OCI-LY1 (cell line): ENCODE data around the gene DESI2.

ENCODE experiments used
- H2AFZ ChIP-seq: fragments of 200-600 bp; sonication (generic), shearing (Covaris generic); 2 replicates; pipeline ENCODE4 v1.6.0; 2014; ENCODE audit warnings: antibody characterized with exemption, mild to moderate bottlenecking, low read length
- H3F3A ChIP-seq: fragments of 200-600 bp; sonication (generic), shearing (Covaris generic); 2 replicates; pipeline ENCODE4 v1.6.0; 2014; ENCODE audit warnings: mild to moderate bottlenecking, antibody characterized with exemption, low read length, moderate library complexity; ENCODE audit not compliant: insufficient read depth
- H3K27ac ChIP-seq: fragments of 200-600 bp; sonication (generic); 2 replicates; pipeline ENCODE4 v1.5.1; 2014; ENCODE audit warnings: low read length, mixed run types, mild to moderate bottlenecking, low read depth; ENCODE audit not compliant: poor library complexity, severe bottlenecking
- H3K27me3 ChIP-seq: fragments of 200-600 bp; sonication (generic); 2 replicates; pipeline ENCODE4 v1.6.0; 2014; ENCODE audit warnings: antibody characterized with exemption, mild to moderate bottlenecking, low read length, moderate library complexity; ENCODE audit not compliant: insufficient read depth
- H3K36me3 ChIP-seq: fragments of 200-600 bp; sonication (generic); 2 replicates; pipeline ENCODE4 v1.6.1; 2014; ENCODE audit warnings: mild to moderate bottlenecking, antibody characterized with exemption, low read length, moderate library complexity, mixed read lengths; ENCODE audit not compliant: insufficient read depth
- H3K4me1 ChIP-seq: fragments of 200-600 bp; sonication (generic); 2 replicates; pipeline ENCODE4 v1.5.1; 2014; ENCODE audit warnings: mild to moderate bottlenecking, low read length, moderate library complexity; ENCODE audit not compliant: insufficient read depth, severe bottlenecking
- H3K4me2 ChIP-seq: fragments of 200-600 bp; sonication (generic), shearing (Covaris generic); 2 replicates; pipeline ENCODE4 v1.6.1; 2014; ENCODE audit warnings: low read length
- H3K4me3 ChIP-seq: fragments of 200-600 bp; sonication (generic); 2 replicates; pipeline ENCODE4 v1.5.1; 2014; ENCODE audit warnings: low read length, low read depth, mild to moderate bottlenecking, mixed read lengths; ENCODE audit not compliant: poor library complexity, severe bottlenecking
- H3K79me2 ChIP-seq: fragments of 200-600 bp; shearing (Covaris generic); 2 replicates; pipeline ENCODE4 v1.6.1; 2016; ENCODE audit warnings: mixed run types, low read length, mixed read lengths; ENCODE audit not compliant: insufficient read depth
- H3K9ac ChIP-seq: fragments of 200-600 bp; sonication (generic), shearing (Covaris generic); 2 replicates; pipeline ENCODE4 v1.6.1; 2014; ENCODE audit warnings: mild to moderate bottlenecking, low read length, mixed read lengths
- H3K9me2 ChIP-seq: fragments of 200-600 bp; sonication (generic), shearing (Covaris generic); 2 replicates; pipeline ENCODE4 v1.6.1; 2014; ENCODE audit warnings: low read depth, mild to moderate bottlenecking, low read length, mixed read lengths
- H3K9me3 ChIP-seq: fragments of 200-600 bp; shearing (Covaris generic); 2 replicates; pipeline ENCODE4 v1.6.1; 2014; ENCODE audit warnings: low read length, mixed read lengths
- H4K20me1 ChIP-seq: fragments of 200-600 bp; sonication (generic), shearing (Covaris generic); 2 replicates; pipeline ENCODE4 v1.6.0; 2016; ENCODE audit warnings: mild to moderate bottlenecking, low read length; ENCODE audit not compliant: insufficient read depth
- EZH2 ChIP-seq: fragments of 200-600 bp; sonication (generic), shearing (Covaris generic); IDR thresholded peaks from 2 replicates; pipeline ENCODE4 v1.8.0; 2017; ENCODE audit warnings: borderline replicate concordance, mixed run types, mild to moderate bottlenecking, antibody characterized with exemption, low read length, moderate library complexity, mixed read lengths
- TF ChIP-seq, protein P1 (sequence below): fragments of 200-600 bp; sonication (generic), shearing (Covaris generic); IDR thresholded peaks from 2 replicates; pipeline ENCODE4 v1.5.1; 2017; ENCODE audit warnings: mild to moderate bottlenecking, antibody characterized with exemption, low read length, moderate library complexity, mixed read lengths

DESI2 gene

DNA sequence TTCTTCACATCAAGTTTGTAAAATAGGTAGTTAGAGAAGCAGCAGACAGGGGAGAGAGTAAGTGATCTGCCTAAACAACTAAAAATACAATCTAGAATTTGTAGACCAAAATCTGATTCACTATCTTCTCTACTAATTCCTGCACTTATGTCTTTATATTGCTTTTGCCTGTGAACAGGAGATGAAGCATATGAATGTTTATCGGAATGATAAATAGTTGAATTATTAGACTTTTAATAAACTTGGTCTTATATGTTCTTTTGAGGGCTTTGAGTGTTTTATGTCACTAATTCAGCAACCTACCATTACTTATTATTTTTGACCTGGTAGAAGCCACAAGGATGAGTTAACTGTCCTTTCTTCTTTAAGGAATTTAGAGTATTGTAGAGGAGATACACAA, 2.3 kb downstream of the DESI2 start:
- Histone ChIP-seq H3K36me3 (peaks cover 53% of the 10 kb centered on the region), H3K27ac (peak overlapping the region; percentile 70), H3K9ac (peak overlapping the region; percentile 89), H4K20me1 (no peaks in the 10 kb centered on the region), H3K4me1 (peaks cover 60% of the 10 kb centered on the region), H3K27me3 (no peaks in the 10 kb centered on the region), H3K4me3 (peak overlapping the region; percentile 84), H2AFZ (no peak overlapping the region), H3K9me3 (0 out of 2 replicates have a peak, but pooled peaks cover under 1% of the 10 kb centered on the region), H3K9me2 (no peaks in the 10 kb centered on the region), H3K4me2 (peak overlapping the region; percentile 74), H3F3A (no peaks in the 10 kb centered on the region), H3K79me2 (peaks cover 69% of the 10 kb centered on the region)
- TF ChIP-seq, protein P1, sequence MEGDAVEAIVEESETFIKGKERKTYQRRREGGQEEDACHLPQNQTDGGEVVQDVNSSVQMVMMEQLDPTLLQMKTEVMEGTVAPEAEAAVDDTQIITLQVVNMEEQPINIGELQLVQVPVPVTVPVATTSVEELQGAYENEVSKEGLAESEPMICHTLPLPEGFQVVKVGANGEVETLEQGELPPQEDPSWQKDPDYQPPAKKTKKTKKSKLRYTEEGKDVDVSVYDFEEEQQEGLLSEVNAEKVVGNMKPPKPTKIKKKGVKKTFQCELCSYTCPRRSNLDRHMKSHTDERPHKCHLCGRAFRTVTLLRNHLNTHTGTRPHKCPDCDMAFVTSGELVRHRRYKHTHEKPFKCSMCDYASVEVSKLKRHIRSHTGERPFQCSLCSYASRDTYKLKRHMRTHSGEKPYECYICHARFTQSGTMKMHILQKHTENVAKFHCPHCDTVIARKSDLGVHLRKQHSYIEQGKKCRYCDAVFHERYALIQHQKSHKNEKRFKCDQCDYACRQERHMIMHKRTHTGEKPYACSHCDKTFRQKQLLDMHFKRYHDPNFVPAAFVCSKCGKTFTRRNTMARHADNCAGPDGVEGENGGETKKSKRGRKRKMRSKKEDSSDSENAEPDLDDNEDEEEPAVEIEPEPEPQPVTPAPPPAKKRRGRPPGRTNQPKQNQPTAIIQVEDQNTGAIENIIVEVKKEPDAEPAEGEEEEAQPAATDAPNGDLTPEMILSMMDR = no peak
- no peak for TF ChIP-seq EZH2

DNA sequence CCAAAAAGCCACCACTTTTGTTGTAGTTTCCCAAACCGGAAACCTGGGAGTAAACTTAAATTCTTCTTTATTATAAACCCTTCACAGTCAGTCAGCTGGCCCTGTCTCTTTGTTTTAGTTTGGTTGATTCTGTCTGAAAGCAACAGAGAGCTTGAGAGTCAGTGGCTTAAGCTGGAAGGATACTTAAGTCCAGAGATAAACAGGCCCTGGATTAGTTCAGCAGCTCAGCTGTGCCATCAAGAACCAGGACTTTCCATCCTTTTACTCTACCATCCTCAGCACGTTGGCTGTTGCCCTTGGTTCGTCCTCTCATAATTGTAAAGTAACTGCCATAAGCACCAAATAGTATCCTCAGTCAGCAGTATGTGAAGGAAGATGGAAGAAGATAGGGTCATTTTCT, 4.5 kb downstream of the DESI2 start:
- no peak overlapping the region for H3K9ac ChIP-seq
- H3K9me3 ChIP-seq = 0 out of 2 replicates have a peak, but pooled peaks cover 5% of the 10 kb centered on the region
- no peaks in the 10 kb centered on the region for H4K20me1 ChIP-seq
- no peaks in the 10 kb centered on the region for H3K27me3 ChIP-seq
- H3K36me3 ChIP-seq = peaks cover 64% of the 10 kb centered on the region
- no peak for TF ChIP-seq EZH2
- TF ChIP-seq, protein P1 = no peak
- H3K79me2 ChIP-seq = peaks cover 82% of the 10 kb centered on the region
- H3K4me3 ChIP-seq = no peak overlapping the region
- H3K4me1 ChIP-seq = peaks cover 58% of the 10 kb centered on the region
- H3K27ac ChIP-seq = peak overlapping the region; percentile 60
- H3F3A ChIP-seq = no peaks in the 10 kb centered on the region
- H2AFZ ChIP-seq = no peak overlapping the region
- H3K9me2 ChIP-seq = no peaks in the 10 kb centered on the region
- peak overlapping the region; percentile 25; the same call in 1 of the 2 replicates for H3K4me2 ChIP-seq

DNA sequence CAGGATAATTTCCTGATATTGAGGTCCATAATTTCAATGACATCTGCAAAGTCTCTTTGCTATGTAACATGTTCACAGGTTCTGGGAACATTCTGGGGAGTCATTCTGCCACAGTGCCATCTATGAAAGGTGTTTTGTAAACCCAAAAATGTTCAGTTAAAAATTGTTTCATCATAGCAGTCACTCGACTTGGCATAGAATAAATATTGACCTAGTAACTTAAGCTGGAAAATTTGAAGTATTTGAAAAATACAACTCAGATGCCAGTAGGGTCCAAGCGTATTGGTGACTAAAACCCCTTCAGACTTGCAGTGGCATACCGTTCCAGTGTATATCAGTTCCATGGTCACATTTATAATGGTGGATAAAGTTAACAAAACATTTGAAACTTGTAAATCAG, 6.8 kb downstream of the DESI2 start:
- no peaks in the 10 kb centered on the region for H4K20me1 ChIP-seq
- H3K4me3 ChIP-seq = no peak overlapping the region
- H3K79me2 ChIP-seq = peaks cover 89% of the 10 kb centered on the region
- no peaks in the 10 kb centered on the region for H3K27me3 ChIP-seq
- no peaks in the 10 kb centered on the region for H3K9me2 ChIP-seq
- H3K9me3 ChIP-seq = 0 out of 2 replicates have a peak, but pooled peaks cover 5% of the 10 kb centered on the region
- H3K9ac ChIP-seq = no peak overlapping the region; the same call in 1 of the 2 replicates
- H2AFZ ChIP-seq = no peak overlapping the region
- H3K4me1 ChIP-seq = peaks cover 77% of the 10 kb centered on the region
- H3F3A ChIP-seq = no peaks in the 10 kb centered on the region
- no peak overlapping the region; the same call in 1 of the 2 replicates for H3K4me2 ChIP-seq
- peaks cover 58% of the 10 kb centered on the region for H3K36me3 ChIP-seq
- H3K27ac ChIP-seq = peak overlapping the region; percentile 60
- TF ChIP-seq EZH2 = no peak
- TF ChIP-seq, protein P1 = no peak
